GM04504 (cell line): ENCODE data around the gene TNRC6C.
A peak's percentile ranks its signal among the peaks of the same experiment; 100 is the strongest.

Experiments
- DNase-seq: peaks from one replicate; pipeline ENCODE4 v3.0.0-alpha.2; 2012; ENCODE audit warnings: low read depth

The TNRC6C gene

DNA sequence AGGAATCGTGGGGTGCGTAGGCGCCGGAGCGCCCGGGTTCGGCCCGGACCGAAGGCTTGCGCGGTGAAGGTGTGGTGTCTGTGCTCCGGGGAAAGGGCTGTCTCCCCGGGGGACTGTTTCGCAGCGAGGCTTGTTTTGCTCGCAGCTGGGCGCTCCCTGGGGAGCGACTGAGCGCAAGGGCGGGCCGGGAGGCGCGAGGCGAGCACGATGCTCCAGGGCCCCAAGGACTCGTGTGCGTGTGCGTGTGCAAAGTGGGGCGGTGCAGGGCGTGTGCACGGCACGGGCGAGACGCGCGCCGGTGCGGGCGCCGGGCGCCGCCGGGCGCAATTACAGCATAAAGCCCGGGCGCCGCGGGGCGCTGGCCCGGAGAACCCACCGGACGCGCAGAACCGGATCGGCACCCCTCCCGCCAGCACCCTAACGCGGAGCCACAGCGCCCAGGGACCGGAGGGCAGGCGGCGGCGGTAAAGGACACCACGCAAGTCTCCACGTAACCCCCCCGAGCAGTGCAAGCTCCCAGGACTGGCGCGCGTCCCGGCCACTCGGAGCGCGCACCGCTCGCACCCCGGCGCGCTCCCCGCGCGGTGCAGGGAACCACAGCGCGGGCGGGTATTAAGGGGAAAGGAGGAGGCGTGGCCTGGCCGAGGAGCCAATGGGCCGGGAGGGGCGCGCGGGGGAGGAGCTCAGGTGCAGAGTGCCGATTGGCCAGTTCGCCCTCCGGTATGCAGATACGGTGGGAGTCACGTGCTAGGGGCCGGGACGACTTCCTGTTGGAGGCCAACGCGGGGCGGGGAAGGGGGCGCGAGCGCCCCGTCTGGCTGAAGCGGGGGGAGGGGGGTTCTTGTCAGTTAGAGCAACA lies at the start of gene TNRC6C:
Gene TNRC6C, plus strand, starts transcription at position 847 of the 859 bp plus-strand sequence. CDS start 45,504 bp downstream, outside the sequence.
- peak; percentile 95 for DNase-seq

DNA sequence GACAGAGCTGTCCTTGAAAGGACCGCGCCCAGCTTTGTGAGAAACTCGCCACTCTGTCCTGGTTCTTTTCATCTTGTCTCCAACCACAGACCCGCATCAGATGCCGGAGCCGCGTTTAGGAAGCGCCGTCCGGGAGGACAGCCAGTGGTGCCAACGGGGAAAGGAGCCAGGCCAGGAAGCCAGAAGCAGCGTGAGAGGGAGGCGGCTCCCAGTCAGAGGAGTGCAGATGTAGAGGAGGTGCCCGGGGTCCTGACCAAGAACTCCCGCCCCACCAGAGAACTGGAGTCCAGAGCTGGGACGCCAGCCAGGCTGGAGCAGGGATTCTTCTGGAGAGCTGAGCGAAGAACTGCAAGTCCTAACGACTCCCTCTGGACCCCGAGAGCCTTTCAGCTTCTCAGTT lies 49.3 kb upstream of the TNRC6C start:
- DNase-seq: no peak

DNA sequence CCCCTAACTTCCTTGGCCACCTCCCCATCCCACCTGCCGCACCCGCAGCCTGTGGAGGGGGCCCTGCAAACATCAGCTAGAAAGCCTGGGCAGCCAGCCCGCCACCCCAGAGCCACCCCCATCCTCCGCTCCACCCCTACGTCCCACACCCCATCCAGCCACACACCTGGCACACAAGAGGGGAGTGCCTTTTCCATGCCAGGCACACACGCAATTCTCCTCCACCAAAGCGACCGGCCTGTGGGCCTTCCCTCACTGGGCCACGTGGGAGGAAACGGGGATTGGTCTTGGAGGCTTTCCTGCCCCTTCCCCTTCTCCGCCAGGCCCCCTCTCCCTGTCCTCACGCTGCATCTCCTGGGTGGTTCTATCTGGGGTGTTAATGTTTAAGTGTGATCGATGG lies 48.7 kb upstream of the TNRC6C start:
- no peak for DNase-seq

DNA sequence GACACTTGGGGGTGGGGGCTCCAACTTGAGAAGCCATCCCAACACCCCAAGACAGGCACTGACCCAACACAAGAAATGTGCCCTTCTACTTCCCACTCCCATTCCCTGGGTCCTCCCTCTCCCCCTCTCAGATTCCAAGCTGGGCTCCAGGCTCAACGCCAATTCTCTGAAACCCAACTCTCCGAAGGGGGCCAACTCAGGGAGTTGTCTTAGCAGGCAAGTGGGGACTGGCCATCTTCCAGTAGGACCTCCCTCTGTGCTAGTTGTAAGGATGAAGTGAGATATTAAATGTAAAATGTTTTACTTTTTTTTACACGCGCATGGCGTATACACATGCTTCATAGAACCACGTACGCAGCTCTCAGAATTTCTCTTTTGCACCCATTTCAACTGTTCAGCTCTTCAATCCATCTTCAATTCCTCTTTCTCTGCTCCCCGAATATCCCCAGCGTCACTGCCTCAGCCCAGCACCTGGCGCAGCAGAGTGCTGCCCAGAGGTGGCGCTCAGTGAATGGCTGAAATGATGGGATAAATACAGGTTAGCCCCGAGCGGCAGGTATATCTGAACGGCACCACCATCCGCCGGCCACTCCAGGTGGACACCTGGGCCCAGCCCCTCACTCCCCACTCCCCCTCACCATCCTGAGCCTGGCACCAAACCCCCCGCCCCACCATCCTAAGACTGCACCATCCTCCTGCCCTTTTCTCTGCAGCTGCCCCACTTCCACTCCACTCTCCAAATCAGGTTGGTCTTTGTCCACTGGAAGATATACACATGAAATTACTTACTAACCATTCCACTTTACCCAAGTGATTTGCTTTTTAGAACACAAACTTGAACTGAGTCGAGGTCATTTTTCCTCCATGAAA lies 43.9 kb upstream of the TNRC6C start:
- no peak for DNase-seq

DNA sequence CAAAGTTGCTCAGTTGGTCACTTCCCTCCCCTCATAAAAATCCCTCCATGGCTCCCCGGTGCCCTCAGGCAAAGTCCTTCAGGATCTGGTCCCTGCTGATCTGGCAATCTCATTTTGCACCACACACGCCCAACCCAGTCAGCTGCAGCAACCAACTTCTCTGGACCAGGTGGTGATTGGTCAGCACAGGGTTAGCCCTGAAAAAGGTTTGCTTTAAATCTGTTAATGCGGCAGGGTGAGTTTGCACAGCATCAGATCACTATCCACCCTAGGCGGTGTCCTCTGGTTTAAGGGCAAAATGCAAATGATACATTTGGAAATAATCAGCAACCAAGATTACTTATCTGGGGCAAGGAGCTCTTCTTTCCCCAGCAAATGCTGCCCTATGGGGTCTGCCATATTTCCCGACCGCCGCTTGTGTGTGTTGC lies 42.9 kb upstream of the TNRC6C start:
- no peak for DNase-seq

DNA sequence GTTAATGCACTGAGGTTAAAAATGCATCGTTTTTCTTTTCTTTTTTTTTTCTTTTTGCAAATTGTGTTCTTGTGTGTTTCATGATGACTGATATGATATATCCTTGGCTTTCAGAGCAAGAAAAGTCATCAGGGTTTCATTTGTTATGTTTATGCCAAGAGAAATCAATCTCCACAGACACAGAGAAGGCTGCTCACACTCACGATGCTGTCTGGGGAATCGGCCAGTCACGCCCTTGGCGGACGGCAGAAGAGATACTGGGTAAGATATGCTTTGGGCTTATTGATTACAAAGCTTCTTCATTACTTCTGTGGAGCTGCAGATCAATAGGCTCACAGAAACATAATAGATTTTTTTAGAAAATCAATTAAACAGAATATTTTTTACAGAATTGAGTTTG lies 42.2 kb upstream of the TNRC6C start:
- no peak for DNase-seq

- no peak for DNase-seq
These were observed 41.6 kb upstream of the TNRC6C start for GRCh38 chr17:77916703-77917481.

DNA sequence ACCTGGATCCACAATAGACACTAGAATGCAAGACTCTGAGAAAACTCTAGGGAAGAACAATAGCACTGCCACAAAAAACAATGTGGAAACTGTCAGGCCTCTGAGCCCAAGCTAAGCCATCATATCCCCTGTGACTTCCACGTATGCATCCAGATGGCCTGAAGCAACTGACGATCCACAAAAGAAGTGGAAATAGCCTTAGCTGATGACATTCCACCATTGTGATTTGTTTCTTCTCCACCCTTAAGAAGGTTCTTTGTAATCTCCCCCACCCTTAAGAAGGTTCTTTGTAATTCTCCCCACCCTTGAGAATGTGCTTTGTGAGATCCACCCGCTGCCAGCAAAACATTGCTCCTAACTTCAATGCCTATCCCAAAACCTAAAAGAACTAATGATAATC lies 39.2 kb upstream of the TNRC6C start:
- DNase-seq: no peak

GRCh38 chr17:77923135-77923534 lies 35.4 kb upstream of the TNRC6C start:
- DNase-seq: no peak

DNA sequence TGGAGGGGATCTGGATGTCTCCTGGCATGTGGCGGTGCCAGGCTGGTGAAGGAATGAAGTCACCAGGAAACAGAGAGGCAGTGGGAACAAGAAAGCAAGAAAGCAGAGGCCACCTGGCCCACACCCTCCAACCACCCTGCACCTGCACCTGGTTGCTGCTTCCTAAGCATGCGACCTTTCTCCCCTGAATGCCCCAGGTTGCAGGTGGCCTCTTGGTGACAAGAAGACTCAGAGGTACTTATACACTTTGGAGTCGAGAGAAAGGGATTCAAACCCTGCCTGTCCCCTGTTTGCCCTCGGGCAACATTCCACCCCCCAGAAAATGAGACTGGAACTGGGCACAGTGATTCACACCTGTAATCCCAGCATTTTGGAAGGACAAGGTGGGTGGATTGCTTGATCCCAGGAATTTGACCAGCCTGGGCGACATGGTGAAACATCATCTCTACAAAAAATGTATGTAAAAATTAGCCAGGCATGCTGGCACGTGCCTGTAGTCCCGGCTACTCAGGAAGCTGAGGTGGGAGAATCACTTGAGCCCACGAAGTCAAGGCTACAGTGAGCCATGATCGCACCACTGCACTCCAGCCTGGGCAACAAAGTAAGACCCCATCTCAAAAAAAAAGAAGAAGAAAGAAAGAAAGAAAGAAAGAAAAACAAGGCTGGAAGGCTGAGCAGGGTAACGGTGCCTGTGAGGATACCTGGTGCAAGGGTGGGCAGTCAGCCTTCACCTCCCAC lies 34.6 kb upstream of the TNRC6C start:
- DNase-seq: no peak

DNA sequence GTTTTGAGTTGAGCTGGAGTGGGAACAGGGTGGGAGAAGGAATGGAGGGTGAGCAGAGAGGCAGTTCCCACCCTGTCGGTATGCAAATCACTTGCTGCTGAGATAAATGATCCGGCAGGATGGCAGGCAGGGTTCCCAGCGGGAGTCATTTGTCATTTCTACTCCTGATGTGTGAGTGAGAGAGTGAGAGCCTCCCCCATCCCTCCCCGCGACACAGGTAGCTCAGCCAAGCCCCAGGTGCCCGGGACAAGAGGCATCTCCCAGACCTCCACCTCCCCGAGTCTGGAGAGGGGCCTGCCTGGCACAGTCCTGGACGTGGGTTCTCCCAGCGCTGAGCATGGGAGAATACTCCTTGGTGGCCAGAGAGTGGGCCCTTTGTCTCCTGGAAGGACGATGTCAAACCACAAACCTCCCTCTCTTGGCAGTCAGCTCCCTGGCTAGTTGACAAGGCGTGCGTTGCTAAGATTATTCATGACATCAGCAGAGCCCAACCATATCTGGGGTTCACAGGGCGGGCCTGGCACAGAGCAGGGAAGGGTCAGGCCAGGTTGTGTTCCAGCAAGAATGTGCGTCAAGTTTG lies 33.7 kb upstream of the TNRC6C start:
- no peak for DNase-seq

DNA sequence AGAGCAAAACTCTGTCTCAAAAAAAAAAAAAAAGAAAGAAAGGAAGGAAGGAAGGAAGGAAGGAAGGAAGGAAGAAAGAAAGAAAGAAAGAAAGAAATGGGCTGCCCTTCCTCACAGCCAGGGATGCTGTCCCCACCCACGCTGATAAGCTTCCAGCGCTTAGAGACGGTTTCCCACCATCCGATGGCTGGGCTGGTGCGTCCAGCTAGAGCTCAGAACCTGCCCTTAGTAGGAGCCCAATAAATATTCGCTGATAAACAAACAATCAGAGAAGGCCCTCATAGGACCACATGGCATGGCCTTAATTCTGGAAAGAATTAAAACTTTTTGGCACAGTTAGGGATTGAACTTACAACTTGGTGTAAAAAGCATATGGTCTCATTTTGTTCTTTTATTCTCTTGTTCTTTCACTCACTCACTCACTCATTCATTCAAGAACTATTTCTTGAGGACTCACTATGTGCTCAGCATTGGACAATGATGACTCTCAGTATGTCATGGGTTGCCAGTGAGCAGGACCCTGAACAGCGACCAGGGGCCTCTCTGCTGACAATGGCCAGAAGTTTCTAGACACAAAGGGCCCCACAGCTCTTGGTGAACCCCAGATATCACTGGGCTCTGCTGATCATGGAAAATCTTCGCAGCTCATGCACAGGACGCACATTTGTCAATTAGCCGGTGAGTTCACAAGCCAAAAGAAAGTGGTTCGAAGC lies 32.5 kb upstream of the TNRC6C start:
- no peak for DNase-seq

GRCh38 chr17:77926981-77927380 lies 31.5 kb upstream of the TNRC6C start:
- no peak for DNase-seq

DNA sequence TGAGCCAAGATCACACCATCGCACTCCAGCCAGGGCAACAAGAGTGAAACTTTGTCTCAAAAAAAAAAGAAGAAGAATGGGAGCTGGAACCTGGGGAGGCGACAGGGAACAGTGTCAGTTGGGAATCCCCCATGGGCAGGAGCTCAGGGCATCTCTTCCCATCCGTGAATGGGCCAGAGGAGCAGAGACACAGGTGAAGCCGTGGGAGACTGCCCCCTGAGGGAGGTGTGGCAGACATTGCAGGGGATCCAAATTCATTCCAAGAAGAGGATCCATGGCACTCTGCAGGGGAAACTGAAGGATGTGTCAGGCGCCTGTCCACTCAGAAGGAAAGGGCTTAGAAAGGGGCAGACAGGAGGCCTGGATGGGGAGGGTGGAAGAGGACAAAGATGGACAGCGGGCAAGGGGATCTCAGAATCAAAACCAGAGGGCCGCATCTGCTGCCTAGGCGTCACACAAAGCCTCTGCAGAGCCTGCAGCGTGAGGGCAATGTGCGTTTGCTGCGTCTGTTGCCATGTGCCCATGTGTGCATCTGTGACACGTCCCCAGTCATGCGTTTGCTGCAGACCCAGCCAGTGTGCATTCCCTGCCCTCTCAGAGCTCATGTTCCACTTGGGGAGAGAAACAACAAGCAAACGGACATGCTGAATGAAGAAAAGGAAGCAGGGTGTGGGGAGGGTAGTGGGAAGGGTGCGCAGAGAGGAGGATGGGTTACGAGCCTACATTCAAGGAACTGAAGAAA lies 30.6 kb upstream of the TNRC6C start:
- DNase-seq: no peak

DNA sequence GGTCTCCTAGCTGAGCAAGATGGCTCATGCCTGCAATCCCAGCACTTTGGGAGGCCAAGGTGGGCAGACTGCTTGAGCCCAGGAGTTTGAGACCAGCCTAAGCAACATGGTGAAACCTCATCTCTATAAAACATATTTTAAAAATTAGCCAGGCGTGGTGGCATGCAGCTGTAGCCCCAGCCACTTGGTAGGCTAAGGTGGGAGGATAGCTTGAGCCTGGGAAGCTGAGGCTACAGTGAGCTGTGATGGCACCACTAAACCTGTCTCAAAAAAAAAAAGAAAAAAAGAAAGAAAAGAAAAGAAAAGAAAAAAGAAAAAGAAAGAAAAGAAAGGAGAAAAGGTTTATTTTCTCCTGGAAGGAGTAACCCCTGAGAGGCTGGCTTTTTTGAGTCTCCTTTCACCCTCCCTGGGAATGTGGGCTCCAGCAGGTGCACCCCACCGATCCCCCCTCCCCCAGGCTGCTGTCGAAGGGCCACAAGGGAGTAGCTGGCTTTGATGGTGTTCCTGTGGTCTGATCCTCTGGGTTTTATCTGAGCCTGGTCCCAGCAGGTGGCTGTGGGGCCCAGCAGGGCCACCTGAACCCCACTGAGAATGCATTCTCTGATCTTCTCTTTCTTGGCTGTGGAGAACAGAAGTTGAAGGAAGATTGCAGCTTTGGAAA lies 29.9 kb upstream of the TNRC6C start:
- no peak for DNase-seq

DNA sequence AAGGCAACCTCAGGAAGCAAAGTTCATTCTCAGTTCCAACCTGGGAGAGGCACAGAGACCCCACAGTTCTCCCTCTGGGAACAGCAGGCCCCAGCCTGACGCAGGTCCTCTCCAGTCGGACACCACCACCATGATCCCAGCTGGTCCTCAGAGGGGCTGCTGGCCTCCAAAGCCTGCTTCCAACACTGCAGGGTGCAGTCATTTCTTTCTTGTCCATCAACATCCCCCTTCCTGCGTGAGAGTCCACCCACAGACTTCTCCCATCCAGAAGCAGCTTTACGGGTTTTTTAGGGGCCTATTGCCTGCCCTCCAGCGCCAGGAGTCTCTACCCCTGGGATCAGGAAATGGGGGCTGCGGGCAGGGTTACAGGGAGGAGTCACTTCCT lies 29.3 kb upstream of the TNRC6C start:
- no peak for DNase-seq

DNA sequence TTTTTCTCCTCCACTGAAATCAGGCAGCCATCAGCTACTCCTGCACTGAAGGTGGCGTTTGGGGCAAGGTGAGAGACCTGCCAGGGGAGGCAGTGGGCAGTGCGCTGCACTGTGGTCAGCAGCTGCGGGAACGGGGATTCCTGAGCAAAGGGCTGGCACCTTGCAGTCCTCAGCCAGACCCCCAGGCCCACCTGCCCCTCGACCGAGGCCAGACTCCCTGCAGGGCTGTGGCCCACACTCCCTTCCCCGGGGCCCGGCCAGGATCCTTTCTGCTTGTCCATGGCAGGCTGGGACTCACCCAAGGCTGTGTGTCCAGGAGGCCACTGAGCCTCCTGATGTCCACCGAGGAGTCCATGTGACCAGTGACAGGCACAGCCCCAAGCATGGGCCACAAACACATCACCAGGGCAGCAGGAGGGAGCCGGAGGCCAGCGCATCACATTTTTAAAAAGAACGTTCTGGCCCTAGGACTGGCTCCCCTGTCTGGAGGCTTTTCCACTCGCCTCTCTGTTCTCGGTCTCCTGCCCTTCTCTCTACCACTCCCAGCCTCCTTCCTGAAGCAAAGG lies 28.5 kb upstream of the TNRC6C start:
- no peak for DNase-seq

GRCh38 chr17:77930780-77931768 lies 27.4 kb upstream of the TNRC6C start:
- no peak for DNase-seq
